M059J (cell line): ENCODE data around the gene INVS. TPM values are rescaled to one million over a fixed set of nuclear protein-coding genes. Genes with fewer than 3 reads are reported as not detected.
A peak's percentile ranks its signal among the peaks of the same experiment; 100 is the strongest.
"Not testable (repeated sequence)": the region's sequence is repeated elsewhere in the genome, so short reads cannot be mapped to it uniquely, and the experiment has no call there.

Source experiments
- DNase-seq: peaks from one replicate; pipeline ENCODE4 v3.0.0-alpha.2; 2012; ENCODE audit warnings: low read depth
- total RNA-seq: library from RNA; depleted of rRNA; stranded (reverse); fragments of >200 nt; shearing (Covaris generic); gene quantifications from 2 replicates; pipeline ENCODE4 v1.2.3, GENCODE V29; 2014

Gene INVS
- total RNA-seq, 1 experiment from 2014 or later: 11.9 TPM

- DNase-seq: no peak
Observed at GRCh38 chr9:100120286-100120685, 21.2 kb downstream of the INVS start.

DNA sequence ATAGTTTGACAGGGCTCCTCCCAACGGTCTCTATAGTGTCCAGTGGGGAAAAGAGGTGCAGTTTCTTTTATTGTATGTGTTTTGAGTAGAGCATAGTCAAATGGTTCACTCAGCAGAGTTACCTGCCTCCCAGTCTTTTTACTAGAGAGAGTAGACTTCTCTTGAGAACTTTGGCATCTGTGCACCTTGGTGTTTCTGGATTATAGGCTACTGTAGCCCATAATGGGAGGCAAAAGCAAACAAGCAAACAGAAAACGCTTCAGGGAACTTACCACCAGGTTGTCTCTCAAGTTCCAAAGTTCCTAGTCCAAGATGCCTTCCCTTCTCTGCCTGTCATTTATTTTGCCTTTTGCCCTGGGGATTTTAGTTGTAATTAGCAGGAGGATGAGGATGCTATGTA lies 26.2 kb downstream of the INVS start:
- DNase-seq: no peak

GRCh38 chr9:100125910-100126309 lies 26.9 kb downstream of the INVS start:
- DNase-seq: no peak

GRCh38 chr9:100126423-100126822 lies 27.4 kb downstream of the INVS start:
- no peak for DNase-seq

- no peak for DNase-seq
Observed at GRCh38 chr9:100129772-100130171, 30.7 kb downstream of the INVS start.

DNA sequence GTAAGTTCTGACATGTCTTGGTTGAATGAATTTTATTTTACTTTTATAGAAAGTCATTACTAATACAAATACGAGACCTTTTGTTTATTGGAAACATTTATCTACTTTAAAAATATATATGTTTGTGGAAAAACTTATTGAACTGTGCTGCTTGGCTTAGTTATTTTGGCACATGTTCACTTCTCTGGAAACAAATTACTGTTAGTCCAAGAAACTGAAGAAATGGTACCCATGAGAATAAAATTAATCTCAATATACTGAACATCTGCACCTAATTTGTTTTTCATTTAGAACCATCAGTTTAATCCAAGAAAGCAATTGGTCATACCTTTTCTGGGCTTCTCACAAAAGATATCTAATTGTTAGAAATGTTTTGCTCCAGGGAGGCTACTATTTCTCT lies 32.2 kb downstream of the INVS start:
- no peak for DNase-seq

DNA sequence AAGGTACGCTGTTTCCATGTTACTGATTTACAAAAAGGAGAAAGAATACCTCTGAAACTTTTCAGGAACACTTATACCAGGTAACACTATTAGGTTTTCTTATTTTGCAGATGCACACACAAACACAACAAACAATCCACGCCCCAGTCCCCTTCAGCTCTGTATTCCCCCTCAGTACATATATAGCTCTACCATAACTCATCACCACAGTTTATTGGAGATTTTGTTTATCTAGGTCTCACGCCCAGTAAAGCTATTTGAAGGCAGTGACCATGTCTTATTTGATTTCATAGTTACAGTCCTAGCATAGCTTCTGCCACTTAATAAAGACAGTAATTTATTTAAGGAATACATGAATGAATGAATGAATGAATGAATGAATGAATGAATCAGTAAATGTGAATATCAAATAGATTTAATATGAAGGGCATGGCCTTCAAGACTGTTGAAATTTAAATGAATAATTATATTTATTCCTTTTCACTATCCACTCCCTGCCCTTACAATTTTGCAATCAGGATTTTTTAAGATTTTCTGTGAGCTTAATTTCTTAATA lies 32.9 kb downstream of the INVS start:
- no peak for DNase-seq

DNA sequence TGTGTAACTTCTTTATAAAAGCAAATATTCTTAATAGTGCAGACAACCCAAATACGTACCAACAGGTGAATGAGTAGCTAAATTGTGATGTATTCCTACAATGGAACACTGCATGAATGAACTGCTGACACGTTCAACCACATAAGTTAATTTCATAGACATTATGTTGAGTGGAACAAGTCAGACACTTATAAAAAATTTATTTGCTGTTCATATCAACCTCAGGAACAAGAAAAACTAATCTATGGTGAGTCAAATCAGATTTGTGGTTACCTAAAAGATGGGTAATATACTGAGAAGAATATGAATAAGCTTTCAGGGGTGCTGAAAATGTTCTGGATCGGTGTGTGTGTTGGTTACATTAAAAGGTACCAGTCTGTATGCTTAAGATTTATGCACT lies 35.7 kb downstream of the INVS start:
- no peak for DNase-seq

- peak; percentile 17 for DNase-seq
Observed at GRCh38 chr9:100136799-100137198, 37.8 kb downstream of the INVS start.

- not testable (repeated sequence) for DNase-seq
Observed at GRCh38 chr9:100140303-100140702, 41.3 kb downstream of the INVS start.

GRCh38 chr9:100141862-100142261 lies 42.8 kb downstream of the INVS start:
- DNase-seq: not testable (repeated sequence)

- not testable (repeated sequence) for DNase-seq
Observed at GRCh38 chr9:100145167-100145934, 46.3 kb downstream of the INVS start.

- DNase-seq: not testable (repeated sequence)
Observed at GRCh38 chr9:100145976-100146375, 46.9 kb downstream of the INVS start.

DNA sequence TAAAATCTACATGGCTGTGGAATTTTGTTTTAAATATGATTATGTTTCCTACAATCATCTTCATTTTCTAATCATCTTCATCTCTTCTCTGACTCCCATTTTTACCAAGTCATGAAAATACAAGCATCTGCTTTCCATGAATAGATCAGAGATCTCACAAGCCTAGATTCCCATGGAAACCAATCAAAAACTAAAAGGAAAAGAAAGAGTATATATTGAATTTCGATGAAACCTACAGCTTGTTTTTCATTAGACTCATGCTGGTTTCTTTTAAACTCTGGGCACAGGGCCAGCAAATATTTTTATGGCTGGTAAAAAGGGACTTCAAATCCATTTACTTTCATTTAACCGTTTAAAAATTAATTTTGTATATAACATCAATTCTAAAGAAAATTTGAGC lies 51.2 kb downstream of the INVS start:
- peak; percentile 27 for DNase-seq

GRCh38 chr9:100160021-100160420 lies 61.0 kb downstream of the INVS start:
- no peak for DNase-seq

- DNase-seq: peak; percentile 31
Observed at GRCh38 chr9:100167176-100167575, 68.1 kb downstream of the INVS start.

GRCh38 chr9:100167915-100168654 lies 69.0 kb downstream of the INVS start:
- DNase-seq: peak; percentile 13

- DNase-seq: peak; percentile 65
Observed at GRCh38 chr9:100170085-100170484, 71.0 kb downstream of the INVS start.

DNA sequence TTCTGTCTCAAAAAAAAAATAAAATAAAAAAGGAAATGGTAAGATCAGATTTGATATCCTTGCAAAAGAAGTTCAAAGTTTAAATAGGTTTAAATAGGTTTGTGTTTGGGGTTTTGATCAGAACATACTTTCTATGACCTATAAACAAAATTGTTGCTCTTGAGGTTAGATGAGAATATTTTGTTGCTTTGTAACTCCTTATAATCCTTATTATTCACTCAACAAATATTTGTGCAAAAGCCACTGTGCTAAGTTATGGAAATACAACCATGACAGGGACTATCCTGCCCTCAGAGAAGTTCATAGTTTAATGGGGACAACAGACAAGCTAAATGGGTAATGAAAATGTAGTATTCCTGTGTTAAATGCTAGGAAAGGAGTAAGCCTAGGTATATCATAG lies 71.5 kb downstream of the INVS start:
- peak; percentile 80 for DNase-seq

DNA sequence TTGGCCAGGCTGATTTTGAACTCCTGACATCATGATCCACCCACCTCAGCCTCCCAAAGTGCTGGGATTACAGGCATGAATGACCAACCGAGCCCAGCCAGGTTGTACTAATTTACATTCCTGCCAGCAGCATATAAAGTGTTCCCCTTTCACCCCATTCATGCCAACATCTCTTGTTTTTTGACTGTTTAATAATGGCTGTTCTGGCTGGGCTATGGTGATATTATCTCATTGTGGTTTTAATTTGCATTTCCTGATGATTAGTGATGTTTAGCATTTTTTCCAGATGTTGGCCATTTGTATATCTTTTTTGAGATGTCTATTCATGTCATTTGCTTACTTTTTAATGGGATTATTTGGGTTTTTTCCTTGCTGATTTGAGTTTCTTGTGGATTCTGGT lies 87.3 kb downstream of the INVS start:
- peak; percentile 77 for DNase-seq

- DNase-seq: no peak
Observed at GRCh38 chr9:100190339-100190738, 91.3 kb downstream of the INVS start.

DNA sequence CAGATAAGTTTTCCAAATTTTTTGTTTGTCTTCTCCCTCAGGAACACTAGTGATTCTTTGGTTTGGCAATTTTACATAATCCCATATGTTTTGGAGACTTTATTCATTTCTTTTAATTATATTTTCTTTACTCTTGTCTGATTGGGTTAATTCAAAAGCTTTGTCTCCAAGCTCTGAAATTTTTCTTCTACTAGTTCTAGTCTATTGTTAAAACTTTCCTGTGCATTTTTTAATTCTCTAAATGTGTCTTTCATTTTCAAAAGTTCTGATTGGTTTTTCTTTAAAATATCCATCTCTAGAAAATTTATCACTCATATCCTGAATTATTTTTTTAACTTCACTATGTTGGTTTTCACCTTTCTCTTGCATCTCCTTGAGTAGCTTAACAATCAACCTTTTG lies 92.2 kb downstream of the INVS start:
- DNase-seq: no peak

DNA sequence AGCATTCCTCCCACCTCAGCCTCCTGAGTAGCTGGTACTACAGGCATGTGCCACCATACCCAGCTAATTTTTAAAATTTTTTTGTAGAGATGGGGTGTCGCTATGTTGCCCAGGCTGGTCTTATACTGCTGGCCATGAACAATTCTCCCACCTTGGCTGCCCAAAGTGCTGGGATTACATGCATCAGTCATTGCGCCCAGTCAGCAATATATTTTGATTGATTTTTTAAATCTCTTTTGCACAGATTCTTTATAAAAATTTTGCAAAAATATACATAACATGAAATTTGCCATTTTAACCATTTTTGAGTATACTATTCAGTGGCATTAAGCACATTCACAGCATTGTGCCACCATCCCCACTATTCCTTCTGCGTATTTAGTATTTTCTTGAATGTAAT lies 94.0 kb downstream of the INVS start:
- DNase-seq: no peak
